Endothelial cell of umbilical vein (primary cell): ENCODE measurements around the gene TRMT1.

Source experiments
- CTCF ChIP-seq, 2 donors: IDR thresholded peaks; 1 replicate in 1 of 2; 2 replicates in 1 of 2; pipeline ENCODE4 v1.5.1; 2011; ENCODE audit warnings: low read length in 2 of 2, mild to moderate bottlenecking in 2 of 2, moderate library complexity in 2 of 2, control low read depth in 1 of 2, inconsistent platforms in 1 of 2, low read depth in 1 of 2; ENCODE audit not compliant: insufficient read depth in 1 of 2; ENCODE audit errors: extremely low read depth in 1 of 2
- GATA2 ChIP-seq: IDR thresholded peaks from 2 replicates; pipeline ENCODE4 v1.7.0; 2011; ENCODE audit warnings: low read depth, mild to moderate bottlenecking, moderate library complexity, mixed read lengths, low read length; ENCODE audit not compliant: insufficient read length, insufficient read depth
- JUN ChIP-seq: IDR thresholded peaks from 2 replicates; pipeline ENCODE4 v1.6.1; 2011; ENCODE audit warnings: borderline replicate concordance, low read depth; ENCODE audit not compliant: insufficient read length, insufficient read depth
- POLR2A ChIP-seq: IDR thresholded peaks from 2 replicates; pipeline ENCODE4 v1.6.1; 2012; ENCODE audit warnings: low read depth, mild to moderate bottlenecking, control low read depth, low read length
- POLR2AphosphoS5 ChIP-seq: IDR thresholded peaks from 2 replicates; pipeline ENCODE4 v1.6.1; 2012; ENCODE audit warnings: low read depth, mild to moderate bottlenecking, control low read depth, low read length, moderate library complexity; ENCODE audit not compliant: insufficient read depth

GRCh38 chr19:13069415-13070359 is 46.9 kb downstream of the TRMT1 start:
- TF ChIP-seq CTCF (IDR thresholded peaks at IDR 0.05; ENCODE audit: extremely low read depth in 1 of 2, insufficient read depth in 1 of 2, low read depth in 1 of 2, low read length in 2 of 2) (peak in 1 of 2 donors; percentile 12), POLR2A (no peak), GATA2 (no peak), JUN (no peak), POLR2AphosphoS5 (no peak)
